T-helper 17 cell (primary cell): ENCODE results near the gene SLC11A2. TPM values are rescaled to one million over a fixed set of nuclear protein-coding genes. Genes with fewer than 3 reads are reported as not detected.
A peak's percentile ranks its signal among the peaks of the same experiment; 100 is the strongest.

Experiments used
- ATAC-seq: fragments of 150-1000 bp; cut with Tn5 transposase; 2 replicates; pipeline ENCODE4 v1.10.0; 2021; ENCODE audit warnings: mild to moderate bottlenecking, moderate library complexity
- DNase-seq, 3 donors: peaks; one replicate each; pipeline versions ENCODE4 v3.0.0 to v3.0.0-alpha.2; 2020 to 2021
- H3K9me3 ChIP-seq: one replicate; pipeline ENCODE4 v1.7.0; 2013; ENCODE audit warnings: low read length, mild to moderate bottlenecking; ENCODE audit not compliant: control insufficient read depth, poor library complexity, severe bottlenecking
- H3K27ac Mint-ChIP-seq: one replicate; pipeline ENCODE4 v1.8.0; 2022; ENCODE audit warnings: mild to moderate bottlenecking, moderate library complexity, mixed read lengths
- H3K27me3 Mint-ChIP-seq: one replicate; pipeline ENCODE4 v1.8.0; 2022; ENCODE audit warnings: mixed read lengths
- H3K36me3 Mint-ChIP-seq: one replicate; pipeline ENCODE4 v1.8.0; 2022; ENCODE audit warnings: low read depth, mixed read lengths
- H3K4me1 Mint-ChIP-seq: one replicate; pipeline ENCODE4 v1.8.0; 2022; ENCODE audit warnings: mild to moderate bottlenecking, mixed read lengths
- H3K4me3 Mint-ChIP-seq: one replicate; pipeline ENCODE4 v1.8.0; 2022; ENCODE audit warnings: mild to moderate bottlenecking, moderate library complexity, mixed read lengths
- total RNA-seq, 4 donors: library from RNA in 2 of 4; stranded (reverse) in 2 of 4; gene quantifications; one replicate each; pipeline ENCODE4 v1.2.3 and lab custom pipeline; 2022 to 2026

SLC11A2 gene
- total RNA-seq, result 10 to 100 TPM; 47.6 to 51.5 TPM
- total RNA-seq (lab: John Stamatoyannopoulos, UW), result 47.6 to 75.9 reads per million in 2 donors

GRCh38 chr12:51025836-51026638 lies at the start of gene SLC11A2:
Gene SLC11A2, minus strand, starts transcription at chr12:51026384. Its CDS starts 15,656 bp downstream, at chr12:51010728.
- Mint-ChIP-seq H3K4me1 (peaks cover 36% of the 10 kb centered on the region), H3K27ac (peak within 1 kb of the TSS; percentile 95), H3K36me3 (peaks cover 2% of the 10 kb centered on the region), H3K4me3 (peak within 1 kb of the TSS; percentile 99), H3K27me3 (peaks cover 4% of the 10 kb centered on the region)
- ATAC-seq (peak; percentile 95), DNase-seq (peak; percentile 80 to 91 (median 89))
- H3K9me3 ChIP-seq, result no peaks in the 10 kb centered on the region

GRCh38 chr12:51075390-51075789 lies 49.2 kb upstream of the SLC11A2 start:
- no peak for DNase-seq
- no peak overlapping the region for H3K4me3 Mint-ChIP-seq
- no peaks in the 10 kb centered on the region for H3K9me3 ChIP-seq
- H3K27me3 Mint-ChIP-seq, result no peaks in the 10 kb centered on the region
- no peak for ATAC-seq
- peaks cover 21% of the 10 kb centered on the region for H3K4me1 Mint-ChIP-seq
- H3K36me3 Mint-ChIP-seq, result no peaks in the 10 kb centered on the region
- peak overlapping the region; percentile 41 for H3K27ac Mint-ChIP-seq

- no peak overlapping the region for H3K27ac Mint-ChIP-seq
- peaks cover 9% of the 10 kb centered on the region for H3K4me1 Mint-ChIP-seq
- no peaks in the 10 kb centered on the region for H3K27me3 Mint-ChIP-seq
- DNase-seq (no peak), ATAC-seq (no peak)
- peaks cover 2% of the 10 kb centered on the region for H3K36me3 Mint-ChIP-seq
- no peaks in the 10 kb centered on the region for H3K9me3 ChIP-seq
- no peak overlapping the region for H3K4me3 Mint-ChIP-seq
Observed at GRCh38 chr12:51071663-51072062, 45.5 kb upstream of the SLC11A2 start.

- Mint-ChIP-seq H3K36me3 (peaks cover 2% of the 10 kb centered on the region), H3K27ac (peak overlapping the region; percentile 21), H3K4me1 (no peaks in the 10 kb centered on the region), H3K27me3 (no peaks in the 10 kb centered on the region), H3K4me3 (no peak overlapping the region)
- H3K9me3 ChIP-seq, result no peaks in the 10 kb centered on the region
- ATAC-seq, result no peak
- DNase-seq, result no peak
Observed at GRCh38 chr12:51070004-51070403, 43.8 kb upstream of the SLC11A2 start.

GRCh38 chr12:51067771-51068170 lies 41.6 kb upstream of the SLC11A2 start:
- Mint-ChIP-seq H3K36me3 (peaks cover 2% of the 10 kb centered on the region), H3K4me3 (no peak overlapping the region), H3K27me3 (no peaks in the 10 kb centered on the region), H3K27ac (peak overlapping the region; percentile 68), H3K4me1 (no peaks in the 10 kb centered on the region)
- DNase-seq (no peak), ATAC-seq (no peak)
- H3K9me3 ChIP-seq, result no peaks in the 10 kb centered on the region

GRCh38 chr12:51067229-51067628 lies 41.0 kb upstream of the SLC11A2 start:
- ATAC-seq (no peak), DNase-seq (no peak)
- no peak overlapping the region for H3K4me3 Mint-ChIP-seq
- H3K36me3 Mint-ChIP-seq, result peaks cover 2% of the 10 kb centered on the region
- peak overlapping the region; percentile 68 for H3K27ac Mint-ChIP-seq
- H3K27me3 Mint-ChIP-seq, result no peaks in the 10 kb centered on the region
- no peaks in the 10 kb centered on the region for H3K9me3 ChIP-seq
- H3K4me1 Mint-ChIP-seq, result no peaks in the 10 kb centered on the region

- Mint-ChIP-seq H3K27me3 (no peaks in the 10 kb centered on the region), H3K4me1 (no peaks in the 10 kb centered on the region), H3K36me3 (peaks cover 2% of the 10 kb centered on the region), H3K4me3 (no peak overlapping the region), H3K27ac (no peak overlapping the region)
- H3K9me3 ChIP-seq, result no peaks in the 10 kb centered on the region
- DNase-seq (no peak), ATAC-seq (no peak)
Observed at GRCh38 chr12:51065530-51065929, 39.3 kb upstream of the SLC11A2 start.

- peak overlapping the region; percentile 27 for H3K27ac Mint-ChIP-seq
- ATAC-seq (no peak), DNase-seq (no peak)
- H3K4me1 Mint-ChIP-seq, result no peaks in the 10 kb centered on the region
- H3K27me3 Mint-ChIP-seq, result no peaks in the 10 kb centered on the region
- H3K9me3 ChIP-seq, result no peaks in the 10 kb centered on the region
- no peak overlapping the region for H3K4me3 Mint-ChIP-seq
- peaks cover 1% of the 10 kb centered on the region for H3K36me3 Mint-ChIP-seq
Observed at GRCh38 chr12:51062631-51063397, 36.6 kb upstream of the SLC11A2 start.

- Mint-ChIP-seq H3K27me3 (no peaks in the 10 kb centered on the region), H3K4me3 (no peak overlapping the region), H3K27ac (no peak overlapping the region)
Observed at GRCh38 chr12:51059086-51059485, 32.9 kb upstream of the SLC11A2 start.

GRCh38 chr12:51056242-51056641 lies 30.1 kb upstream of the SLC11A2 start:
- Mint-ChIP-seq H3K4me3 (no peak overlapping the region), H3K36me3 (peaks cover 4% of the 10 kb centered on the region), H3K4me1 (peaks cover 5% of the 10 kb centered on the region), H3K27me3 (no peaks in the 10 kb centered on the region), H3K27ac (no peak overlapping the region)
- ATAC-seq, result no peak
- H3K9me3 ChIP-seq, result no peaks in the 10 kb centered on the region
- DNase-seq, result no peak

More at GRCh38 chr12:51059086-51059485, 32.9 kb upstream of the SLC11A2 start:
- DNase-seq, result no peak
- no peaks in the 10 kb centered on the region for H3K36me3 Mint-ChIP-seq
- H3K9me3 ChIP-seq, result no peaks in the 10 kb centered on the region
- no peaks in the 10 kb centered on the region for H3K4me1 Mint-ChIP-seq
- no peak for ATAC-seq

- H3K4me1 Mint-ChIP-seq, result peaks cover 5% of the 10 kb centered on the region
- no peak for ATAC-seq
Observed at GRCh38 chr12:51055060-51055459, 28.9 kb upstream of the SLC11A2 start.

GRCh38 chr12:51051787-51052186 lies 25.6 kb upstream of the SLC11A2 start:
- ATAC-seq (no peak), DNase-seq (no peak)
- H3K4me3 Mint-ChIP-seq, result no peak overlapping the region
- no peaks in the 10 kb centered on the region for H3K9me3 ChIP-seq
- H3K27me3 Mint-ChIP-seq, result no peaks in the 10 kb centered on the region
- H3K36me3 Mint-ChIP-seq, result peaks cover 4% of the 10 kb centered on the region
- peaks cover 21% of the 10 kb centered on the region for H3K4me1 Mint-ChIP-seq
- peak overlapping the region; percentile 81 for H3K27ac Mint-ChIP-seq

More at GRCh38 chr12:51055060-51055459, 28.9 kb upstream of the SLC11A2 start:
- Mint-ChIP-seq H3K36me3 (peaks cover 4% of the 10 kb centered on the region), H3K27me3 (no peaks in the 10 kb centered on the region), H3K4me3 (no peak overlapping the region), H3K27ac (no peak overlapping the region)
- DNase-seq, result no peak
- no peaks in the 10 kb centered on the region for H3K9me3 ChIP-seq

GRCh38 chr12:51049525-51049924 lies 23.3 kb upstream of the SLC11A2 start:
- no peaks in the 10 kb centered on the region for H3K9me3 ChIP-seq
- H3K36me3 Mint-ChIP-seq, result peaks cover 4% of the 10 kb centered on the region
- ATAC-seq (no peak), DNase-seq (no peak)
- H3K4me3 Mint-ChIP-seq, result peak overlapping the region; percentile 99
- H3K4me1 Mint-ChIP-seq, result peaks cover 23% of the 10 kb centered on the region
- H3K27ac Mint-ChIP-seq, result peak overlapping the region; percentile 95
- H3K27me3 Mint-ChIP-seq, result no peaks in the 10 kb centered on the region
